Stimulated activated CD8-positive, alpha-beta memory T cell treated with anti-CD3 and anti-CD28 coated beads, Interleukin-4, amount 100 ng/mL, for 1 hour (primary cell): ENCODE data around the gene TXNL4A.
"Not testable (repeated sequence)": the region's sequence is repeated elsewhere in the genome, so short reads cannot be mapped to it uniquely, and the experiment has no call there.

Experiments used
- DNase-seq, 2 donors: peaks; one replicate each; pipeline ENCODE4 v3.0.0-alpha.2; 2020; ENCODE audit warnings: low read depth in 2 of 2, low spot score in 1 of 2

Gene TXNL4A

DNA sequence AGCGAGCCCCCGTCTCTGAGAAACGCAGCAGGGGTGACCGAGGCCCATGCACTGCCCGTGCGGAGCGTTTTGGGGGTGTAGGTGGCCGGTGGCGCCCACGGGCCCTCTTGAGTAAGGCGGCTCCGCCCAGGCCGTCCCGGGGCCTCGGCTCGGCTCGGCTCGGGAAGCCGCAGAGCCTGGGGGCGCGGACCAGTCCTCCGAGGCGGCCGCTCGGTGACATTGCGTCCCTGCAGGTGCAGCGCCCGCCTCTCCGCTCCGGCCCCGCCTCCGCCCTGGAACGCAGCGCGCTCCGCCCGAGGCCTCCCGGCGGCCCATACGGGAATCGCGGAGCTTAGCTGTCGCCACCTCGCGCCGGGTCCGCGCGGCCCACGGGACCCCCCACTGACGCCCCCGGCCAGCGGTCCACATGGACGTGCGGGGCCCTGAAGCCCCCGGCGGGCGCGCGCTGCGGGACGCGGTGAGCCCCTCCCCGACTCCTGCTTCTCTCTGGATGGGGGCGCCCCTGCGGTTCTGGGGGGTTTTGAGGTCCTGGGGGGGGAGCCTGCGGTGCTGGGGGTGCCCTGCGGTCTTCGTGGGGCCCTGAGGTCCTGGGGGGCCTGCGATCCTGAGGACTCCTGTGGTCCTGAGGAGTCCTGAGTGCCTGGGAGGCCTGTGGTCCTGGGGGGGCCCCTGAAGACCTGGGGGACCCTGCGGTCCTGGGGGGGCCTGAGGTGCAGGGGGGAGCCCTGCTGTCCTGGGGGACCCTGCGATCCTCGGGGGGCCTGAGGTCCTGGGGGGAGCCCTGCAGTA lies 23.8 kb downstream of the TXNL4A start, which contains the start of gene HSBP1L1:
Gene HSBP1L1 (plus strand): TSS at position 314 of the 789 bp plus-strand sequence. CDS start 93 bp downstream, at position 407.
- peak in 1 of 2 donors; percentile 32 for DNase-seq

DNA sequence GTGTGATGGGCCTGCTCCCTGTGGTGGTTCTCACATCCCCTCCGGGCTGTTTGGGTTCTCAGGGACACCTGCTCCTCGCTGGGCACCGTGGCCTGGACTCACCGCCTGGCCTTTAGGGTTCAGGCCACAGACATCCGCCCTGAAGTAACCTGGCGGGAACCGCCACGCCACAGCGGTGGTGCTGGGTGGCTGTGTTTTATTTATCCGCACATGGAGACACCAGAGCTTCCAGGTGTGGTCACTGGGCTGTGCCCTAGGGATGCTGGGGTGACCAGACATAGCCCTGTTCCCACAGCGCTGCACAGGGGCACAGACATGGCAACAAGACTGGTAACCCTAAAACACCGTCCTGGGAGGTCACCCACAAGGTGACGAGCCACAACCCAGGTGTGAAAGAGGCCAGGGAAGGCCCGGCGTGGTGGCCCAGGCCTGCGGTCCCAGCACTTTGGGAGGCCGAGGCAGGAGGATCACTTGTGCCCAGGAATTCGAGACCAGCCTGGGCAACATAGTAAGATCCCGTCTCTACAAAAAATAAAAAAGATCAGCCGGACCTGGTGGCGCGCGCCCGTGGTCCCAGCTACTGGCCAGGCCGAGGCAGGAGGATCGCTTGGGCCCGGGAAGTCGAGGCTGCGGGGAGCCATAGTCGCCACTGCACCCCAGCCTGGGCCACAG lies 24.6 kb downstream of the TXNL4A start:
- DNase-seq, result no peak

DNA sequence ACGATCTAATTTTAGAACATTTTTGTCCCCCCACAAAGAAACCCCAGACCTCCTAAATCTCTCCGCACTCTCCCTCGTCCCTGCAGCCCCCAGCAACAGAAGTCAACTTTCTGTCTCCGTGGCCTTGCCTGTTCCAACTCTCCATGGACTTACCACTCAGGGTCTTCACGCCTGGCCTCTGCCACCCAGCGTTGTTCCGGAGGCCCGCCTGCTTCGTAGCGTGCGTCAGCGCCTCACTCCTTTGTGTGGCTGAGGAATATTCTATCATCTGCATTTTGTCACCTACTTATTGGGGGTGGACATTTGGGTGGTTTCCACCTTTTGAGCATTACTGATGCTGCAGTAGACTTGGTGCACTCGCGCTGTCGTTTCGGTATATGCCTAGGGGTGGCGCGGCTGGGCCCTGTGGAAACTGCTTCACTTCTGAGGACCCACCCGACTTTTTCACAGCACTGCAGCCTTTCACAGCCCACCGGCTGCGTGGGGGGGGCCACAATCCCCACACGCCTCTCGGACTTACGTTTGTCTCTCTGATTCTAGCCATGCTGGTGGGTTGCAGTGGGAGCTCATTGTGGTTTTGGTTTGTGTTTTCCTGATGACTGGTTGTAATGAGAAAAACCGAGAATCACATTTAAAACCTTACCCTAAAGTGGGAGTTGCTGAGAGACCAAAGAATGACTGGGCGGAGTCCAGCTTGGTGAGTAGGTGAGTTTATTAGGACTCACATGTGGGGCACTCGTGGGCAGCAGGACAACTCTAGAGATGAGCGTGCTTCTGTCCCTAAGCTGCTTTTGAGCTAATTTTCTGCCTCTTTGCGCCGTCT lies 25.3 kb downstream of the TXNL4A start:
- peak in 1 of 2 donors; percentile 27 for DNase-seq

DNA sequence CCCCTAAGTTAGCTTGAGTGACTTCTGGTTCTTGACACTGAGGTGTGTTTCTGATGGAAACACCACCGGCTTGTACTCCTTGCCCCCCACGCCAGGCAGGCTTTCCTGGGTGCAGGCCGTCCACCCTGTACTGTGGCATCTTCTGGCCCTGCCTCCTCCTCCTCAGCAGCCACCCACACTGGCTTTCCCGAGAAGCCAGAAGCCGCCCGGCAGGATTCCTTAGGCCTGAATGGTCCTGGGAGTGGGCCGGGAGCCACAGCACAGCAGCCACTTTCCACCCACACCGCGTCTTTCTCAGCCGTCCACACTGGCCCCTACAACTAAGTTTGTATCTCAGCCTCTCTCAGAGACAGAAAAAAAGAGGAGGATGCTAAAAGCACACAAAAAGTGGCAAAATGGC lies 26.1 kb downstream of the TXNL4A start:
- DNase-seq, result no peak

DNA sequence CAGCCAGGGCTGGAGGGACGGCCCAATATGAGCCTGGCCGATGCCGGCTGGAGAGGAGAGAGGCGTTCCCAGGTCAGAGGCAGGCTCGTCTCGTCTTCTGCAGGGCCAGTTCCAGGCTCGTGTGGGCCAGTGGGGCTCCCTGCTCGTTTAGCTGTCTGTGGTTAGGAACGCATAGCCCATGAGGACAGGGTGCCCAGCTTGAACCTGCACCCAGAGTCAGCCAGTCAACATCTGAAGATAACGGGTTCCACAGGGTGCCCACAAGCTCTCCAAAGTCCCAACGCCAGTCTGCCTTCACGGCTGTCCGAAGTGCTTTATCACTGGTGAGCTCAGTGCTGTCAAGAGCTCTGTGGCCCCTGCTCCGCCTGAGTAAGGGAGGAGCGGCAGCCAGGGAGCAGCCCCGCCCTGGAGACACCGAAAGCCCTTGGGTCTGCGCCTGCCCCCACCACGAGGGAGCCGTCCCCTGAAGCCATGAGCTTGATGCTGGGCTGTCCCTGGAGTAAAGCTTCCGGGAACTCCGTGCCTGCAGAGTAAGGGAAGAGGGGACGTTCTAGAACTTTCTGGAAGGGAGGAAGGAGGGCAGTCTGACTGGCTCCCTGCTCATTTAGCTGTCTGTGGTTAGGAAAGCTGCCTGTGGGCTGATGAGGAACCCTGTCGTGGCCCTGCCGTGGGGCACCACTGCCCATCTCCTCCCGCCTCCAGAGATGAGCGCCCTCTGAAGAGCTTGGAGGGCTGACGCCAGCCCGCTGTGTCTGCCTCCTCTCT lies 26.7 kb downstream of the TXNL4A start:
- no peak for DNase-seq

DNA sequence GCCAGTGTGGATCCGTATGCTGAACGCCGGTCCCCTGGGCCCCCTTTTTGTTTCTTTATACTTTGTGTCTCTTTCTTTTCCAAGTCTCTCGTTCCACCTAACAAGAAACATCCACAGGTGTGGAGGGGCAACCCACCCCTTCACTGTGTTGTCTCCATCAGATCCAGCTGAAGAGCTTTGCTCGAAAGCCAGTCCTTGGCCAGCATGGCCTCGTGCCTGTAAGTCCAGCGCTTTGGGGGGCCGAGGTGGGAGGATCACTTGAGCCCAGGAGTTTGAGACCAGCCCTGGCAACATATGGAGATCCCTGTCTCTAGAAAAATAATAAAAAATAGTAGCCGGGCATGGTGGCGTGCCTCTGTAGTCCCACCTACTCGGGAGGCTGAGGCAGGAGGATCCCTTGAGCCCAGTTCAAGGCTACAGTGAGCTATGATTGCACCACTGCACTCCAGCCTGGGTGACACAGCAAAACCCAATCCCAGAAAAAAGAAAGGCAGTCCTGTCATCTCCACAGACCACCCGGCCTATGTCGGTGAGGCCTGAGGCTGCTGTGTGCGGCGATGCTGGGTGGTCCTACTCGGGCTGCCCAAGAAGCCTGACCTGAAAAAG lies 27.3 kb downstream of the TXNL4A start:
- no peak for DNase-seq

DNA sequence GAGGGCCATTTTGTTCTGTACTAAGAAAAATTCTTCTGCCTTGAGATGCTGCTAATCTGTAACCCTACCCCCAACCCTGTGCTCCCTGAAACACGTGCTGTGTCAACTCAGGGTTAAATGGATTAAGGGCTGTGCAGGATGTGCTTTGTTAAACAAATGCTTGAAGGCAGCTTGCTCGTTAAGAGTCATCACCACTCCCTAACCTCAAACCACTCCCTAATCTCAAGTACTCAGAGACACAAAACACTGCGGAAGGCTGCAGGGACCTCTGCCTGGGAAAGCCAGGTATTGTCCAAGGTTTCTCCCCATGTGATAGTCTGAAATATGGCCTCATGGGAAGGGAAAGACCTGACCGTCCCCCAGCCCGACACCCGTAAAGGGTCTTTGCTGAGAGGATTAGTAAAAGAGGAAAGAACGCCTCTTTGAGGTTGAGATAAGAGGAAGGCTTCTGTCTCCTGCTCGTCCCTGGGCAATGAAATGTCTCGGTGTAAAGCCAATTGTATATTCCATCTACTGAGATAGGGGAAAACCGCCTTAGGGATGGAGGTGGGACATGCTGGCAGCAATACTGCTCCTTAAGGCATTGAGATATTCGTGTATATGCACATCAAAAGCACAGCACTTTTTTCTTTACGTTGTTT lies 28.1 kb downstream of the TXNL4A start:
- not testable (repeated sequence) for DNase-seq

DNA sequence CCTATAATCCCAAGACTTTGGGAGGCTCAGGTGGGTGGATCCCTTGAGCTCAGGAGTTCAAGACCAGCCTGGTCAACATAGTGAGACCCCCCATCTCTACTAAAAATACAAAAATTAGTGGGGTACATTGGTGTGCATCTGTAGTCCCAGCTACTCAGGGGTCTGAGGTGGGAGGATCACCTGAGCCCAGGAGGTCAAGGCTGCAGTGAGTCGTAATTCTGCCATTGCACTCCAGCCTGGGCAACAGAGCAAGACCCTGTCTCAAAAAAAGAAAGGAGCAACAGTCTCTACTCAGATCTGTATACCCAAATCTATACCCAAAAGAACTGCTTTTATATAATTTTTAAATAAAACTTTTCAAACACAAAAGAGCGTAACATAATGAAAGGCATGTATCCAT lies 29.4 kb downstream of the TXNL4A start:
- DNase-seq, result no peak

DNA sequence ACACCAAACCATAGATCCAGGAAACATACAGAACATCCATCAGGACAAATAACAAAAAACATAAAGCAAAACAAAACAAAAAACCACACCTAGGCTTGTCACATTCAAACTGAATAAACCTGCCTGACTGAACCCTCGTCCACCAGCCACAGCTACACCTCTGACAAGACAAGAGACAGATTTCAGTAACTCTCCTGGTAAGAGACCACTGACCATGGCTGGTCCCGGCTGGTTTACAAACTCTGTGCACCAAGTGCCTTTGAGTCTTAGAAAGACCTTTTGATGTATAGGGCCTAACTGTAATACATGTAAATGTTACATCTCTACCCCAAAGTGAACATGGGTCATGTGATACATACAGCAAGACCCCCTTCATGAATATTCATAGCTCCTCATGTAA lies 32.1 kb downstream of the TXNL4A start:
- DNase-seq, result no peak

DNA sequence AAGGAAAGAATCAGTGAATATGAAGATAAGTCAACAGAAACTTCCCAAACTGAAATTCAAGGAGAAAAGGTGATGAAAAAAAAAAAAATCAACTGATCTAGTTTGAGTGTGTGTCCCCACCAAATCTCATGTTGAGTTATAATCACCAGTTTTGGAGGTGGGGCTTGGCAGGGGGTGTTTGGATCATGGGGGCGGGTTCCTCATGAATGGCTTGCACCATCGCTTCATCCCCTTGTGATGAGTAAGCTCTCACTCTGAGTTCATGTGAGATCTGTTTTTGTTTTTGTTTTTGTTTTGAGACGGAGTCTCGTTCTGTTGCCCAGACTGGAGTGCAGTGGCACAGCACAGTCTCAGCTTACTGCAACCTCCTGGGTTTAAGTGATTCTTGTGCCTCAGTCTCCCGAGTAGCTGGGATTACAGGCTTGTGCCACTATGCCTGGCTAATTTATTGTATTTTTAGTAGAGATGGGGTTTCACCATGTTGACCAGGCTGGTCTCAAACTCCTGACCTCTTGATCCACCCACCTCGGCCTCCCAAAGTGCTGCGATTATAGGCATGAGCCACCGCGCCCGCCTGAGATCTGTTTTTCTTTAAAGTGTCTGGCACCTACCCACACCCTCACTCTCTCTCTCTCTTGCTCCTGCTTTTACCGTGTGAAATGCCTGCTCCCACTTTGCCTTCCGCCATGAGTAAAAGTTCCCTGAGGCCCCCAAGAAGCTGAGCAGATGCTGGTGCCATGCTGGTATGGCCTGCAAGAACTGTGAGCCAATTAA lies 32.9 kb downstream of the TXNL4A start:
- no peak for DNase-seq

DNA sequence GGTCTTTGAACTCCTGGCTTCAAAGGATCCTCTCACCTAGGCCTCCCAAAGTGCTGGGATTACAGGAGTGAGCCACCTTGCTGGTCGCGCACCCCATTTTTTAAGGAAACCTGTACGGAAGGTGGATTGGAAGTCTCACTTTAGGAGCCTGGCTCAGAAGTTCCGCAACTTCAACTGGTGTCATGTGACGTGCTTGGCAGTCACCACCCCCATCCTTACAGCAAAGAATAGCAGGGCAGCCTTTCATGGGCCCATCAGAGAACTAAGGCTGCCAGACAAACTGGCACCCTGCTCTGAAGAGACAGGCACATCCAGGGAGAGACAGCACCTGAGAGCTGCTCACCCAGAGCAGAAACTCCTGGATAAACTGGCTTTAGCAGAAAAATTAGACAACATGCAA lies 33.6 kb downstream of the TXNL4A start:
- DNase-seq, result no peak

DNA sequence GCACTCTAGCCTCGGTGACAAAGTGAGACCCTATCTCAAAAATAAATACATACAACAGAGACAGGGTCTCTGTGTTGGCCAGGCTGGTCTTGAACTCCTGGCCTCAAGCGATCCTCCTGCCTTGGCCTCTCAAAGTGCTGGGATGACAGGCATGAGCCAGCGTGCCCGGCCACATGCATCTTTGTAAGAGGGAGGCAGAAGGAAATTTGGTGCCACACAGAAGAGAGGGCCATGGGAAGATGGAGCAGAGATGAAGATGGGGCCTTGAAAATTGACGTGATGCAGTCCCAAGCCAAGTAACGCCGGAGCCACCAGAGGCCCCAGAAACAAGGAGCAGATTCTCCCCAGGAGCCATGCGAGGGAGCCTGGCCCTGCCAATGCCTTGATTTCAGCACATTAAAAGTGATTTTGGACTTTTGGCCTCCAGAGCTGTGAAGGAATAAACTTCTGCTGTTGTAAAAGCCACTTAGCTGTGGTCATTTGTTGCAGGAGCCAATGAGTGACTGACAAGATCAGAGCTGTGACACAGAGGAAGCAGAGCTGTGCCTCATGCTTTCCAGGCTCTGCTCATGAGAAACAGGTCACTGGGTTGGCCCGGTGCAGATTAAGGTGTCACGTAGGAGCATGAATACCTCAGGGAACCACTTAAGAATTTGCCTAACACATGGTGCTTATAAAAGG lies 34.3 kb downstream of the TXNL4A start:
- no peak for DNase-seq

DNA sequence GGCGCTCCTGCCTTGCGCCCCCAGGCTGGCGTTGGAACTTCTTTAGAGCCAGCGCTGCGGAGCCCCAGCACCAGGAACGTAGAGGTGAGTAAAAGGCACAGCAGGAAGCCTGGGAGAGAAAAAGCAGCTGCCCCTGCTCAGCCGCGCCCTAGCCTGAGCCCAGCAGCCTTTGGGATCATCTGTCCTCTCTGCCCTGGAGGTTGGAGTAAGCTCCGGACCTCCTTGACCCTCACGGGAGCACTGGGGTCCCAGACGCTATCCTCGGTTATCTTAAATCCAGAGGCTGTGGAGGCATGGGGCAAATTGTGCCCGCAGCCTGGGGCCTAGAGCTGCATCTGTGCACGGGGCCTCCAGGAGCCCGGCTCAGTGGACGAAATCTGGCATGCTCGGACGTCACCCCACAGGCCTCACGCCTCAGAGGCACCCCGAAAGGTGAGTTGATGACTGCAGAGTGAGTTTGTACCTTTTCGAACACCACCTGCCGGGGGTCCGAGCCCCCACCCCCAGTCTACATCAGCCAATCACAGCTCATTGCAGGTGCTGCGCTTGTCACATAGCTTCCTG lies 35.3 kb downstream of the TXNL4A start:
- DNase-seq, result no peak

DNA sequence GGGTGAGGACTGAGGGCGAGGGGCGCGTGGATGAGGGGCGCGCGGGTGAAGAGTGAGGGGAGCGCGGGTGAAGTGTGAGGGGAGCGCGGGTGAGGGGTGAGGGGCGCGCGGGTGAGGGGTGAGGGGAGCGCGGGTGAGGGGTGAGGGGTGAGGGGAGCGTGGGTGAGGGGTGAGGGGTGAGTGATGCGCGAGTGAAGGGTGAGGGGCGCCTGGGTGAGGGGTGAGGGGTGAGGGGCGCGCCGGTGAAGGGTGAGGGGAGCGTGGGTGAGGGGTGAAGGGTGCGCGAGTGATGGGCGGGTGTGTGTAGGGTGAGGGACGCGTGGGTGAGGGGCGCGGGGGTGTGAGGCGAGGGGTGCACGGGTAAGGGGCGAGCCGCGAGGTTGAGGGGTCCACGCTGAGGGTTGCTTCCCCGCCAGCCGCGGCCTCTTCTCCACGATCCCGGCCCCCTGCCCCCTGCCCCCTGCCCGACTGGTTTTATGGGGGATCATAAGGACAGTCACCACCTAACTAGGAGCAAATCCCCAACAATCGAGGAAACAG lies 35.8 kb downstream of the TXNL4A start:
- DNase-seq, result no peak

DNA sequence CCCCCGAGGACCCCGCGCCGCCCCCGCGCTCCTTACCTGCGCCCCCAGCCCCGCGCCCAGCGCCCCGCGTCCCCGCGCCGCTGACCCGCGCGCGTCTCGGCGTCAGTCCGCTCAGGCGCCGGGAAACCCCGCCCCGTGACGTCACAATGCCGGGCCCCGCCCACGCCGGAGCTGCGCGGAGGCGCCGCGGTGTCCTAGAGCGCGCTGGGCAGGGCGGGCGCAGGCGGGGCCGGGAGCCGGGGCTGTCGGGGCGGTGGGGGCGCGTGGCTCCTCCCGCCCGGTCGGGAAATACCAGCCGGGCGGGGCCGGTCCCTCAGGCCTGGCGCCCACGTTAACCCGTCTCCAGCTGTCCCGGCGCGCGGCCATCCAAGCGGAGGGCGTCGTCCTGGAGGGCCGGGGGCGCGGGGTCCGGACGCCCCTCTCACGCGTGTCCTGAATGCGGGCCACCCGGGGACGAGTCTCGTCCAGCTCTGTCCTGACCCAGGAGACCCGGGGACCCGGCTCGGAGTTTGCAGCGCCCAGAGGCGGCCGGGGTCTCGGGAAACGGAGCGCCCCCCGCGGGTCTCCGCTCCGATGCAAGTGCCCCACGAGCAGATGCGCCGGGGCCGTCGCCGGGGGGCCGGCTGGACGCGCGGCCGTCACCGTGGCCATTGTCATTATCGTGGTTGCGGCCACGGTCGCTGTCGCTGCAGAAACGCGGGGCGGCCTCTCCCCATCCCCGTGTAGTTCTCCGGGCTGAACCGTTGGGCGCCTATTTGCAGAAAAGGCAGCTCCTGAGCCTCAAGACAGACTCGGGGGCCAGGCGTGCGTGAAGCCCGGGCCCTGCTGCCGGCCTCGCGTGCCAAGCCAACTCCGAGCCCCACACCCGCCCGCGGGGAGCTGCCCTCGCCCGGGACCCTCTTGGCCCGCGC lies 36.6 kb downstream of the TXNL4A start, which contains the start of gene SLC66A2:
Gene SLC66A2 (minus strand): TSS at position 109 of the 911 bp plus-strand sequence. CDS start 727 bp downstream, outside the sequence.
- DNase-seq, result peak; percentile 92 to 93

DNA sequence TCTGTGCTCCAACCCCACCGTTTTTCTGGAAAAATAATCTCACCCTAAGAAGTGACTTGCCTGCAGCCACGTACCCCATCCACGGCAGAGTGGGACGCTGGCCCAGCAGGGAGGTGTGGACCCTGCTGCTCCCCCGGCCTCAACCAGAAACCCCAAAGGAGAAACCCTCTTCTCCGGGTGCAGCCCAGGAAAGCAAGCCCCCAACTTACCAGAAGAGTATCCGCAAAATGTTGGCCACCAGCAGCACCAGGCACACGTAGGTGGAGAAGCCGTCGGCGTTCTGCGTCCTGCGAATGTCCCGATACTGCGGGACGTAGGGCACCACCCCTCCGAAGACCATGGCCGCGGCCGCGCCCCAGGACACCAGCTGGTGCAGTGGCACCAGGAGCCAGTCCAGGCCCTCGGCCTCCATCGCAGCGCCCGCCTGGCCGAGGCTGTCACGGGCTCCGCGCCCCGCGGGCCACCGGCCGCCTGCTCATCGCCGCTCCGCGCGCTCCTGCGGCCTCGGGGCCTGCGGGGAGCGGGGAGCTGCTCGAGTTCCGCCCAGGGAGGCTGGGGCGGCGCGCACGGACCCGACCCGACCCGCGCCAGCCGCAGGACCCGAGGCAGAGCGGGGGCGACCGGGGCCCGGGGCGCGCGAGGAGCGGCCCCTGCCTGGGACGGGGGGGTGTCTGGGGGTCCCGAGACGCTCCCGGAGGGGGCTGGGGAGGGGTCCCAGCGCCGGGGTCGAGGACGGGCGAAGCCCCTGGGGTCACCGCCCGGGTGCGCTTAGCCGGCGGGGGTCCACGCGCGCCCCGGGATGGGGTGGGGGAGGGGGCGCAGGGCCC lies 37.6 kb downstream of the TXNL4A start:
- no peak for DNase-seq
